OCI-LY7 (cell line): ENCODE measurements around the gene ANKRD44. TPM values are rescaled to one million over a fixed set of nuclear protein-coding genes. Genes with fewer than 3 reads are reported as not detected.

Experiments used
- BruUV-seq: library from RNA; stranded (reverse); fragments of 400-500 nt; replicated peaks from 2 replicates; lab custom pipeline; 2021; lab: Mats Ljungman, UMichigan
- CTCF ChIA-PET: fragments of 300-600 bp; sonication (Branson Sonifier 250); formaldehyde crosslinking; loops from one replicate; lab custom pipeline; 2022; ENCODE audit warnings: antibody characterized with exemption; ENCODE audit not compliant: unreplicated experiment; lab: Charles Lee
- POLR2A ChIA-PET: fragments of 300-600 bp; sonication (Branson Sonifier 250); formaldehyde crosslinking; loops from one replicate; lab custom pipeline; 2022; ENCODE audit warnings: antibody characterized with exemption; lab: Charles Lee
- DNase-seq: peaks from one replicate; pipeline ENCODE4 v3.0.0-alpha.2; 2015; ENCODE audit warnings: low spot score
- H2AFZ ChIP-seq: fragments of 200-600 bp; sonication (generic), shearing (Covaris generic); 2 replicates; pipeline ENCODE4 v1.6.1; 2014; ENCODE audit warnings: mild to moderate bottlenecking, antibody characterized with exemption, low read length, moderate library complexity
- H3K27ac ChIP-seq: fragments of 200-600 bp; sonication (generic); 2 replicates; pipeline ENCODE4 v1.5.1; 2014; ENCODE audit warnings: mixed run types, low read depth, mild to moderate bottlenecking, moderate library complexity, low read length, inconsistent platforms; ENCODE audit not compliant: poor library complexity, severe bottlenecking
- H3K36me3 ChIP-seq: fragments of 200-600 bp; sonication (generic); 2 replicates; pipeline ENCODE4 v1.6.1; 2014; ENCODE audit warnings: mild to moderate bottlenecking, antibody characterized with exemption, low read length, moderate library complexity, mixed read lengths; ENCODE audit not compliant: insufficient read depth
- H3K4me1 ChIP-seq: fragments of 200-600 bp; sonication (generic); 2 replicates; pipeline ENCODE4 v1.5.1; 2014; ENCODE audit warnings: mild to moderate bottlenecking, low read length; ENCODE audit not compliant: insufficient read depth, poor library complexity, severe bottlenecking
- H3K4me2 ChIP-seq: fragments of 200-600 bp; sonication (generic); 2 replicates; pipeline ENCODE4 v1.6.1; 2014; ENCODE audit warnings: mild to moderate bottlenecking, low read length
- H3K4me3 ChIP-seq: fragments of 200-600 bp; sonication (generic); 2 replicates; pipeline ENCODE4 v1.5.1; 2014; ENCODE audit warnings: mild to moderate bottlenecking, low read depth, low read length; ENCODE audit not compliant: poor library complexity, severe bottlenecking
- H3K79me2 ChIP-seq: fragments of 200-600 bp; sonication (generic); 2 replicates; pipeline ENCODE4 v1.6.1; 2016; ENCODE audit warnings: low read depth, mild to moderate bottlenecking, low read length, moderate library complexity, mixed read lengths; ENCODE audit not compliant: insufficient read depth
- H3K9me2 ChIP-seq: fragments of 200-600 bp; sonication (generic); 2 replicates; pipeline ENCODE4 v1.6.1; 2016; ENCODE audit warnings: mild to moderate bottlenecking, low read length, mixed read lengths; ENCODE audit not compliant: insufficient read depth
- H3K9me3 ChIP-seq: fragments of 200-600 bp; sonication (generic); 2 replicates; pipeline ENCODE4 v1.6.1; 2014; ENCODE audit warnings: mild to moderate bottlenecking, mixed run types, low read length, mixed read lengths
- H4K20me1 ChIP-seq: fragments of 200-600 bp; sonication (generic); 2 replicates; pipeline ENCODE4 v1.6.1; 2014; ENCODE audit warnings: mild to moderate bottlenecking, antibody characterized with exemption, low read length, moderate library complexity, mixed read lengths; ENCODE audit not compliant: insufficient read depth
- EZH2phosphoT487 ChIP-seq: fragments of 200-600 bp; sonication (generic); IDR thresholded peaks from 2 replicates; pipeline ENCODE4 v1.6.1; 2018; ENCODE audit warnings: low read depth, borderline replicate concordance, mild to moderate bottlenecking, mixed run types, antibody characterized with exemption, low read length, moderate library complexity, mixed read lengths
- intact Hi-C: fragments of 100-400 bp; cut with micrococcal nuclease; formaldehyde crosslinking; loops from one replicate; pipeline ENCODE4 v1.10.0; 2022; ENCODE audit not compliant: unreplicated experiment
- total RNA-seq, 2 experiments: library from RNA; depleted of rRNA in 1 of 2; stranded (reverse); fragments of >200 nt in 1 of 2; shearing (Covaris generic) in 1 of 2; gene quantifications; 2 replicates each; pipeline ENCODE4 v1.2.3, GENCODE V29; 2014 to 2022
- TF ChIP-seq, protein P1 (sequence below): fragments of 200-600 bp; sonication (generic); conservative IDR thresholded peaks from 2 replicates; pipeline ENCODE4 v1.5.1; 2014; ENCODE audit warnings: mild to moderate bottlenecking, antibody characterized with exemption, low read length, moderate library complexity, mixed read lengths

The ANKRD44 gene
- total RNA-seq, 2 experiments from 2014 or later: 69.4 to 73.7 TPM

GRCh38 chr2:197075281-197075680 lies 235.3 kb downstream of the ANKRD44 start:
- BruUV-seq: no TSS peak
- intact Hi-C loops: no loop called here
- H3K9me2 ChIP-seq: no peaks in the 10 kb centered on the region

GRCh38 chr2:197073701-197074433 lies 236.7 kb downstream of the ANKRD44 start:
- Histone ChIP-seq H3K27ac (no peak overlapping the region), H3K79me2 (no peaks in the 10 kb centered on the region), H2AFZ (no peak overlapping the region), H4K20me1 (no peaks in the 10 kb centered on the region), H3K4me2 (0 out of 2 replicates have a peak overlapping the region, but pooled peaks have one; percentile 6), H3K36me3 (peaks cover 48% of the 10 kb centered on the region), H3K9me2 (no peaks in the 10 kb centered on the region), H3K4me1 (peaks cover 12% of the 10 kb centered on the region), H3K9me3 (no peaks in the 10 kb centered on the region), H3K4me3 (no peak overlapping the region)
- intact Hi-C loops: no loop called here
- ChIA-PET POLR2A (interaction anchor here (0.8 to 1.7 kb wide), 3 partner anchors 11 to 29 kb away, joined by 3 to 6 read pairs (median 3); no protein-coding TSS in a partner anchor), CTCF (no interaction called here)
- TF ChIP-seq EZH2phosphoT487: no peak
- TF ChIP-seq, protein P1, sequence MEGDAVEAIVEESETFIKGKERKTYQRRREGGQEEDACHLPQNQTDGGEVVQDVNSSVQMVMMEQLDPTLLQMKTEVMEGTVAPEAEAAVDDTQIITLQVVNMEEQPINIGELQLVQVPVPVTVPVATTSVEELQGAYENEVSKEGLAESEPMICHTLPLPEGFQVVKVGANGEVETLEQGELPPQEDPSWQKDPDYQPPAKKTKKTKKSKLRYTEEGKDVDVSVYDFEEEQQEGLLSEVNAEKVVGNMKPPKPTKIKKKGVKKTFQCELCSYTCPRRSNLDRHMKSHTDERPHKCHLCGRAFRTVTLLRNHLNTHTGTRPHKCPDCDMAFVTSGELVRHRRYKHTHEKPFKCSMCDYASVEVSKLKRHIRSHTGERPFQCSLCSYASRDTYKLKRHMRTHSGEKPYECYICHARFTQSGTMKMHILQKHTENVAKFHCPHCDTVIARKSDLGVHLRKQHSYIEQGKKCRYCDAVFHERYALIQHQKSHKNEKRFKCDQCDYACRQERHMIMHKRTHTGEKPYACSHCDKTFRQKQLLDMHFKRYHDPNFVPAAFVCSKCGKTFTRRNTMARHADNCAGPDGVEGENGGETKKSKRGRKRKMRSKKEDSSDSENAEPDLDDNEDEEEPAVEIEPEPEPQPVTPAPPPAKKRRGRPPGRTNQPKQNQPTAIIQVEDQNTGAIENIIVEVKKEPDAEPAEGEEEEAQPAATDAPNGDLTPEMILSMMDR: no peak
- DNase-seq: peak; percentile 14
- no TSS peak for BruUV-seq

More at GRCh38 chr2:197075281-197075680, 235.3 kb downstream of the ANKRD44 start:
- DNase-seq: no peak
- no peaks in the 10 kb centered on the region for H3K79me2 ChIP-seq
- CTCF ChIA-PET: interaction anchor here (0.8 kb wide), 1 partner anchor 12 kb away, joined by 3 read pairs; no protein-coding TSS in a partner anchor
- H3K4me3 ChIP-seq: no peak overlapping the region
- H3K36me3 ChIP-seq: peaks cover 51% of the 10 kb centered on the region
- no peak overlapping the region for H3K4me2 ChIP-seq
- H3K4me1 ChIP-seq: peaks cover 12% of the 10 kb centered on the region
- no peak overlapping the region for H2AFZ ChIP-seq
- no peaks in the 10 kb centered on the region for H4K20me1 ChIP-seq
- TF ChIP-seq EZH2phosphoT487: no peak
- TF ChIP-seq, protein P1: no peak
- no peak overlapping the region for H3K27ac ChIP-seq
- H3K9me3 ChIP-seq: no peaks in the 10 kb centered on the region
- POLR2A ChIA-PET: interaction anchor here (1.1 to 1.5 kb wide), 2 partner anchors 11 to 23 kb away, joined by 4 to 6 read pairs; no protein-coding TSS in a partner anchor
